COLO668 (cell line): ENCODE results near the gene ADORA2B.
"Not testable (repeated sequence)": the region's sequence is repeated elsewhere in the genome, so short reads cannot be mapped to it uniquely, and the experiment has no call there.

ENCODE experiments used
- DNase-seq: peaks from one replicate; lab custom pipeline; 2025; ENCODE audit not compliant: unreplicated experiment; lab: John Stamatoyannopoulos, UW

The ADORA2B gene

GRCh38 chr17:15921640-15922039, 23.3 kb upstream of the ADORA2B start:
- DNase-seq, result no peak

GRCh38 chr17:15922586-15922985, 22.3 kb upstream of the ADORA2B start:
- DNase-seq, result no peak

GRCh38 chr17:15926039-15926740, 18.7 kb upstream of the ADORA2B start:
- no peak for DNase-seq

- DNase-seq, result no peak
These were observed 16.6 kb upstream of the ADORA2B start for GRCh38 chr17:15928286-15928785.

GRCh38 chr17:15929941-15930340, 15.0 kb upstream of the ADORA2B start:
- no peak for DNase-seq

GRCh38 chr17:15930426-15930825, 14.5 kb upstream of the ADORA2B start:
- no peak for DNase-seq

GRCh38 chr17:15931394-15931793, 13.5 kb upstream of the ADORA2B start:
- DNase-seq, result no peak

- no peak for DNase-seq
These were observed 10.1 kb upstream of the ADORA2B start for GRCh38 chr17:15934866-15935265.

- DNase-seq, result no peak
These were observed 9.0 kb upstream of the ADORA2B start for GRCh38 chr17:15935891-15936290.

- DNase-seq, result not testable (repeated sequence)
These were observed 8.4 kb upstream of the ADORA2B start for GRCh38 chr17:15936481-15936880.

GRCh38 chr17:15941781-15942180, 3.1 kb upstream of the ADORA2B start:
- no peak for DNase-seq

GRCh38 chr17:15942207-15942833, 2.6 kb upstream of the ADORA2B start:
- DNase-seq, result no peak

- DNase-seq, result no peak
These were observed 765 bp upstream of the ADORA2B start for GRCh38 chr17:15943971-15944758.

GRCh38 chr17:15945527-15946191, 729 bp downstream of the ADORA2B start:
- DNase-seq, result no peak

GRCh38 chr17:15946611-15947120, 1.7 kb downstream of the ADORA2B start:
- no peak for DNase-seq

- no peak for DNase-seq
These were observed 2.3 kb downstream of the ADORA2B start for GRCh38 chr17:15947271-15947670.

GRCh38 chr17:15947976-15948752, 3.2 kb downstream of the ADORA2B start:
- DNase-seq, result no peak

GRCh38 chr17:15951368-15952047, 6.6 kb downstream of the ADORA2B start:
- DNase-seq, result no peak

- DNase-seq, result no peak
These were observed 7.2 kb downstream of the ADORA2B start for GRCh38 chr17:15952048-15952532.
